IMR-90 (cell line): ENCODE results near the gene HIVEP3. TPM values are rescaled to one million over a fixed set of nuclear protein-coding genes. Genes with fewer than 3 reads are reported as not detected.

Experiments used
- ATAC-seq: fragments of 200-7000 bp; cut with Tn5 transposase; 2 replicates; pipeline ENCODE4 v1.9.1; 2020; ENCODE audit warnings: low read depth, mild to moderate bottlenecking, moderate library complexity
- BruUV-seq: library from RNA; stranded (reverse); fragments of 400-500 nt; replicated peaks from 2 replicates; lab custom pipeline; 2021; lab: Mats Ljungman, UMichigan
- CTCF ChIA-PET: fragments of 300-600 bp; formaldehyde crosslinking; extraction: SDS; loops from one replicate; lab custom pipeline; 2021; ENCODE audit warnings: antibody characterized with exemption; lab: Yijun Ruan, JAX
- POLR2A ChIA-PET: fragments of 300-600 bp; sonication (Branson Sonifier 250); formaldehyde crosslinking; loops from one replicate; lab custom pipeline; 2022; ENCODE audit warnings: antibody characterized with exemption; ENCODE audit not compliant: unreplicated experiment; lab: Charles Lee
- DNase-seq: peaks from one replicate; pipeline ENCODE4 v3.0.0; 2013
- H2AFZ ChIP-seq: replicated peaks from 2 replicates; pipeline ENCODE3; 2013; ENCODE audit warnings: low read length, mild to moderate bottlenecking; ENCODE audit not compliant: poor library complexity
- H2AK5ac ChIP-seq: 2 replicates; pipeline ENCODE4 v1.6.1; 2013; ENCODE audit warnings: low read depth, low read length, inconsistent platforms
- H2AK9ac ChIP-seq: replicated peaks from 2 replicates; pipeline ENCODE3; 2013; ENCODE audit warnings: mild to moderate bottlenecking, low read depth, low read length, moderate library complexity; ENCODE audit not compliant: poor library complexity
- H2BK120ac ChIP-seq: 2 replicates; pipeline ENCODE4 v1.6.1; 2013; ENCODE audit warnings: low read depth, low read length, inconsistent platforms
- H2BK15ac ChIP-seq: 3 replicates; pipeline ENCODE4 v1.6.1; 2013; ENCODE audit warnings: low read depth, low read length, inconsistent platforms
- H2BK20ac ChIP-seq: 2 replicates; pipeline ENCODE4 v1.6.1; 2013; ENCODE audit warnings: low read depth, mild to moderate bottlenecking, inconsistent platforms, low read length, moderate library complexity
- H2BK5ac ChIP-seq: 2 replicates; pipeline ENCODE4 v1.6.1; 2013; ENCODE audit warnings: mild to moderate bottlenecking, low read depth, low read length, inconsistent platforms; ENCODE audit not compliant: poor library complexity, severe bottlenecking
- H3K14ac ChIP-seq: replicated peaks from 2 replicates; pipeline ENCODE4 v1.6.1; 2013; ENCODE audit warnings: low read depth, low read length, inconsistent platforms
- H3K18ac ChIP-seq: 2 replicates; pipeline ENCODE4 v1.6.1; 2013; ENCODE audit warnings: low read depth, low read length, control low read depth
- H3K23ac ChIP-seq: 2 replicates; pipeline ENCODE4 v1.6.1; 2013; ENCODE audit warnings: low read depth, low read length, inconsistent platforms
- H3K27ac ChIP-seq: 2 replicates; pipeline ENCODE4 v1.5.1; 2013; ENCODE audit warnings: mild to moderate bottlenecking, control low read depth, low read length; ENCODE audit not compliant: insufficient read depth
- H3K27me3 ChIP-seq: 2 replicates; pipeline ENCODE4 v1.6.1; 2013; ENCODE audit warnings: low read length; ENCODE audit not compliant: control insufficient read depth, insufficient read depth
- H3K36me3 ChIP-seq: 2 replicates; pipeline ENCODE4 v1.6.1; 2013; ENCODE audit warnings: low read length, mixed read lengths; ENCODE audit not compliant: control insufficient read depth, insufficient read depth
- H3K4ac ChIP-seq: 2 replicates; pipeline ENCODE4 v1.6.1; 2013; ENCODE audit warnings: low read depth, low read length, inconsistent platforms
- H3K4me1 ChIP-seq: 2 replicates; pipeline ENCODE4 v1.6.1; 2013; ENCODE audit warnings: low read length, mixed read lengths; ENCODE audit not compliant: control insufficient read depth, insufficient read depth
- H3K4me2 ChIP-seq: 2 replicates; pipeline ENCODE4 v1.6.1; 2013; ENCODE audit warnings: low read depth, mild to moderate bottlenecking, control low read depth, low read length, moderate library complexity
- H3K4me3 ChIP-seq: 2 replicates; pipeline ENCODE4 v1.5.1; 2013; ENCODE audit warnings: low read depth, mild to moderate bottlenecking, control low read depth, low read length, moderate library complexity; ENCODE audit not compliant: insufficient read depth
- H3K56ac ChIP-seq: 2 replicates; pipeline ENCODE4 v1.6.1; 2013; ENCODE audit warnings: low read length, inconsistent platforms; ENCODE audit not compliant: insufficient read depth; ENCODE audit errors: extremely low read depth
- H3K79me1 ChIP-seq, 2 experiments: 2 replicates each; pipeline ENCODE4 v1.6.1; 2013; ENCODE audit warnings: low read length in 2 of 2, inconsistent platforms in 1 of 2, low read depth in 1 of 2
- H3K9ac ChIP-seq: 2 replicates; pipeline ENCODE4 v1.6.1; 2013; ENCODE audit warnings: low read depth, low read length, control low read depth
- H3K9me1 ChIP-seq: 2 replicates; pipeline ENCODE4 v1.6.1; 2013; ENCODE audit warnings: low read length, inconsistent platforms; ENCODE audit not compliant: insufficient read depth
- H3K9me3 ChIP-seq: 2 replicates; pipeline ENCODE4 v1.6.1; 2013; ENCODE audit warnings: low read length; ENCODE audit not compliant: control insufficient read depth, insufficient read depth
- H4K20me1 ChIP-seq: 2 replicates; pipeline ENCODE4 v1.6.1; 2013; ENCODE audit warnings: low read length, inconsistent platforms; ENCODE audit not compliant: insufficient read depth
- H4K5ac ChIP-seq: 2 replicates; pipeline ENCODE4 v1.6.1; 2013; ENCODE audit warnings: mild to moderate bottlenecking, low read depth, low read length, control low read depth
- H4K8ac ChIP-seq, 2 experiments: 2 replicates each; pipeline ENCODE4 v1.6.1; 2013; ENCODE audit warnings: low read depth in 2 of 2, low read length in 2 of 2, control low read depth in 1 of 2, inconsistent platforms in 1 of 2
- H4K91ac ChIP-seq: 2 replicates; pipeline ENCODE4 v1.6.1; 2013; ENCODE audit warnings: low read depth, low read length, inconsistent platforms; ENCODE audit not compliant: insufficient read depth
- FOS ChIP-seq: fragments of 150-350 bp; IDR thresholded peaks from 2 replicates; pipeline ENCODE4 v1.6.1; 2016; ENCODE audit warnings: low read depth, low read length
- MAFK ChIP-seq: IDR thresholded peaks from 2 replicates; pipeline ENCODE4 v1.6.1; 2012; ENCODE audit warnings: low read depth, low read length, improper control_type of control experiment
- RAD21 ChIP-seq: IDR thresholded peaks from 2 replicates; pipeline ENCODE4 v1.6.1; 2012; ENCODE audit warnings: low read length, improper control_type of control experiment
- WGBS, 2 experiments: methylation state at CpG; one replicate each; pipeline versions ENCODE4 v1.1.5 to v1.1.7; 2013; ENCODE audit warnings: missing lambda C conversion rate in 2 of 2; ENCODE audit not compliant: insufficient read length in 1 of 2; ENCODE audit errors: extremely low coverage in 2 of 2; 5-methylcytosine and 5-hydroxymethylcytosine counted together
- dilution Hi-C: fragments of 300-500 bp; cut with HindIII; formaldehyde crosslinking; loops from one replicate; pipeline ENCODE4 v1.14.3; 2018; ENCODE audit warnings: low sequenced_read_pairs; ENCODE audit not compliant: unreplicated experiment
- in situ Hi-C: fragments of 300-500 bp; cut with MboI; formaldehyde crosslinking; loops from 3 replicates; pipeline ENCODE4 v1.14.3; 2019; ENCODE audit warnings: low sequenced_read_pairs, inconsistent platforms, mixed read lengths
- intact Hi-C: fragments of 100-400 bp; cut with micrococcal nuclease; formaldehyde crosslinking; loops from 2 replicates; pipeline ENCODE4 v1.10.0; 2022
- polyA plus RNA-seq, 3 experiments: library from polyadenylated mRNA; depleted of rRNA; stranded (reverse); fragments of >200 nt; gene quantifications; 2 replicates each; pipeline ENCODE4 v1.2.3, GENCODE V29; 2012; ENCODE audit warnings: low replicate concordance in 1 of 3
- total RNA-seq: library from RNA; depleted of rRNA; stranded (reverse); fragments of >200 nt; gene quantifications from 2 replicates; pipeline ENCODE4 v1.2.3, GENCODE V29; 2012

The HIVEP3 gene
- total and polyA plus RNA-seq, 2 of the 4 experiments (the other 2 are of a cell fraction): 1.4 to 4.0 TPM

GRCh38 chr1:41767534-41768525 is 150.9 kb downstream of the HIVEP3 start (continued):
- TF ChIP-seq MAFK: no peak
- TF ChIP-seq RAD21: no peak

GRCh38 chr1:41766546-41766945 is 152.2 kb downstream of the HIVEP3 start:
- intact Hi-C loops: no loop called here

More at GRCh38 chr1:41766546-41766945, 152.2 kb downstream of the HIVEP3 start:
- H4K8ac ChIP-seq: no peak overlapping the region
- no TSS peak for BruUV-seq
- 0 out of 2 replicates have a peak overlapping the region, but pooled peaks have one; percentile 13 for H3K23ac ChIP-seq
- H3K9me3 ChIP-seq: no peaks in the 10 kb centered on the region
- in situ Hi-C loops: no loop called here
- DNase-seq (no peak), ATAC-seq (no peak)
- no peak overlapping the region for H4K91ac ChIP-seq
- H3K4me2 ChIP-seq: no peak overlapping the region
- H4K20me1 ChIP-seq: no peaks in the 10 kb centered on the region
- H3K27me3 ChIP-seq: peaks cover 6% of the 10 kb centered on the region; the same call in 1 of the 2 replicates
- no peak overlapping the region for H3K4me3 ChIP-seq
- TF ChIP-seq FOS (no peak), MAFK (no peak)
- H2BK5ac ChIP-seq: no peak overlapping the region
- no peak overlapping the region for H4K5ac ChIP-seq
- CTCF ChIA-PET: no interaction called here
- no peak overlapping the region for H2AK5ac ChIP-seq
- no peak overlapping the region for H2BK120ac ChIP-seq
- WGBS, 2 experiments: 100% methylated on average over 2 of the region's 2 CpGs; no CpG with 5 or more reads in 1 of the 2 experiments
- no peak overlapping the region for H3K14ac ChIP-seq
- no peak overlapping the region for H2BK15ac ChIP-seq
- POLR2A ChIA-PET: no interaction called here
- no peak overlapping the region for H3K4ac ChIP-seq
- no peak overlapping the region for H2AFZ ChIP-seq
- H3K36me3 ChIP-seq: no peaks in the 10 kb centered on the region
- dilution Hi-C loops: no loop called here
- no peaks in the 10 kb centered on the region for H3K79me1 ChIP-seq
- H3K56ac ChIP-seq: no peak overlapping the region
- no peak overlapping the region for H3K27ac ChIP-seq
- no peak overlapping the region for H3K9ac ChIP-seq
- H2BK20ac ChIP-seq: no peak overlapping the region
- no peak overlapping the region for H3K18ac ChIP-seq
- H3K4me1 ChIP-seq: peaks cover 2% of the 10 kb centered on the region; the same call in 1 of the 2 replicates
- no peak overlapping the region for H2AK9ac ChIP-seq
- no peaks in the 10 kb centered on the region for H3K9me1 ChIP-seq
